ENCODE results near the gene SARNP. TPM values are rescaled to one million over a fixed set of nuclear protein-coding genes. Genes with fewer than 3 reads are reported as not detected.
A peak's percentile ranks its signal among the peaks of the same experiment; 100 is the strongest.

The SARNP gene
- total and polyA plus RNA-seq, 9 of the 15 experiments (the other 6 are each of a cell fraction or from before 2014, with no cell fraction given) = 70.1 to 400 (median 198) TPM

DNA sequence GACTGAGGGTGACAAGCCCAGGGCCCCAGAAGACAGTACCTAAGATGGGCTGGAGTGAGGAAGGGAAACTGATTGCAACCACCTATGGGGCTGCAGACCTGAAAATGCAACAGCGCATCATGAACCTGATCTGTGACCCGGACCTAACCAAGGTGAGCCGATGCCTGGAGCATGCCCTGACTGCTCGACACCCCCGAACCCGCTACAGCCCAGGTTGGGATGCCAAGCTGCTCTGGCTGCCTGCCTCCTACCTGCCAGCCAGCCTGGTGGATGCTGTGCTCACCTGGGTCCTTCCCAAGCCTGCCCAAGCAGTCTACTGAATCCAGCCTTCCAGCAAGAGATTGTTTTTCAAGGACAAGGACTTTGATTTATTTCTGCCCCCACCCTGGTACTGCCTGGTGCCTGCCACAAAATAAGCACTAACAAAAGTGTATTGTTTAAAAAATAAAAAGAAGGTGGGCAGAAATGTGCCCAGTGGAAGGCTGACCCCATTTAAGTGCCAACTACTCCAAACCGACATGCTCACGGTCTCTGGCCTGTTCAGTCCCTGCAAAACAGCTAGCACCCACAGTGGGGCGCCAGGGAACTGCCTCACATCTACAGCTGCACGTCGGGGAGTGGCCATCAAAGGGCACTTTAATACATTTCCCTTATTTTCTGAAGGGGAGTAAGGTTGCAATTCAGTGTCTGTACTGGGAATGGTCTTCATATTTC is 93.1 kb downstream of the SARNP start:
- 57% methylated on average over 11 of the region's 11 CpGs for WGBS (ENCODE audit: insufficient coverage, low coverage, missing lambda C conversion rate)
- no TSS peak for BruUV-seq (replicated peaks)
- POLR2A ChIA-PET = interaction anchor here (0.8 to 1.5 kb wide), 5 partner anchors 9 to 74 kb away, joined by 3 to 12 read pairs (median 4); partner anchors contain the start of gene BLOC1S1
- no peaks in the 10 kb centered on the region for H3K9me3 ChIP-seq (replicated peaks; ENCODE audit: control insufficient read depth, insufficient read depth, low read depth, low read length)
- H2AFZ ChIP-seq (ENCODE audit: low read depth, low read length) = no peak overlapping the region
- intact Hi-C loops (cut with micrococcal nuclease) = loop anchor here (1.0 kb wide), 1 partner anchor 13 kb away; no protein-coding TSS in a partner anchor
- CTCF ChIA-PET (ENCODE audit: low intra/inter-chr PET ratio) = interaction anchor here (3.1 kb wide), 1 partner anchor 13 kb away, joined by 20 read pairs; no protein-coding TSS in a partner anchor
- no peak overlapping the region for H3K4me2 ChIP-seq (ENCODE audit: insufficient read depth, low read length)
- ATAC-seq (peak; percentile 62), FAIRE-seq (peak; percentile 89), DNase-seq (ENCODE audit: extremely low read depth in 1 of 4, low spot score in 3 of 4) (peak; percentile 51 to 80 (median 62))
- H3K79me2 ChIP-seq (ENCODE audit: control insufficient read depth, insufficient read depth, low read length) = peaks cover 28% of the 10 kb centered on the region
- H3K27ac ChIP-seq (ENCODE audit: extremely low read depth, low read depth, low read length) = no peak overlapping the region
- no peaks in the 10 kb centered on the region for H3K9me1 ChIP-seq (ENCODE audit: control insufficient read depth, insufficient read depth, low read length)
- peaks cover 22% of the 10 kb centered on the region; the same call in 1 of the 2 replicates for H4K20me1 ChIP-seq (replicated peaks; ENCODE audit: control insufficient read depth, insufficient read depth, low read length)
- in situ Hi-C loops (cut with MboI) = no loop called here
- H3K36me3 ChIP-seq (ENCODE audit: control insufficient read depth, insufficient read depth, low read length) = peaks cover 42% of the 10 kb centered on the region
- 0 out of 4 replicates have a peak overlapping the region, but pooled peaks of 1 of the 2 experiments have one; percentile 47 for H3K9ac ChIP-seq (ENCODE audit: insufficient read depth in 1 of 2, low read depth in 2 of 2, low read length in 2 of 2)
- no peaks in the 10 kb centered on the region for H3K27me3 ChIP-seq (ENCODE audit: control insufficient read depth in 2 of 2, insufficient read depth in 2 of 2, low read length in 2 of 2)
- peaks cover 13 to 41% of the 10 kb centered on the region in 2 experiments; a peak in 4 of 5 replicates for H3K4me1 ChIP-seq (replicated peaks in 1 of 2; ENCODE audit: control insufficient read depth in 2 of 2, insufficient read depth in 2 of 2, low read length in 2 of 2)
- no peak overlapping the region for H3K4me3 ChIP-seq
- TF ChIP-seq, protein P1, sequence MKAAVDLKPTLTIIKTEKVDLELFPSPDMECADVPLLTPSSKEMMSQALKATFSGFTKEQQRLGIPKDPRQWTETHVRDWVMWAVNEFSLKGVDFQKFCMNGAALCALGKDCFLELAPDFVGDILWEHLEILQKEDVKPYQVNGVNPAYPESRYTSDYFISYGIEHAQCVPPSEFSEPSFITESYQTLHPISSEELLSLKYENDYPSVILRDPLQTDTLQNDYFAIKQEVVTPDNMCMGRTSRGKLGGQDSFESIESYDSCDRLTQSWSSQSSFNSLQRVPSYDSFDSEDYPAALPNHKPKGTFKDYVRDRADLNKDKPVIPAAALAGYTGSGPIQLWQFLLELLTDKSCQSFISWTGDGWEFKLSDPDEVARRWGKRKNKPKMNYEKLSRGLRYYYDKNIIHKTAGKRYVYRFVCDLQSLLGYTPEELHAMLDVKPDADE (conservative IDR thresholded peaks at IDR 0.05; ENCODE audit: control insufficient read depth, low read depth, low read length) = 0 out of 2 replicates have a peak, but pooled peaks have one; percentile 19
- peak; percentile 88 to 90 (median 89) for TF ChIP-seq CTCF (IDR thresholded peaks at IDR 0.05 in 2 of 3, conservative IDR thresholded peaks at IDR 0.05 in 1 of 3; ENCODE audit: insufficient read depth in 2 of 3, low read depth in 1 of 3, low read length in 3 of 3)
- 0 out of 2 replicates have a peak, but pooled peaks have one; percentile 6 for TF ChIP-seq ARID2 (IDR thresholded peaks at IDR 0.05)
- peak; percentile 63; the same call in 1 of the 2 replicates for TF ChIP-seq POLR2G (IDR thresholded peaks at IDR 0.05; ENCODE audit: low read depth, low read length)
- TF ChIP-seq, protein P2, sequence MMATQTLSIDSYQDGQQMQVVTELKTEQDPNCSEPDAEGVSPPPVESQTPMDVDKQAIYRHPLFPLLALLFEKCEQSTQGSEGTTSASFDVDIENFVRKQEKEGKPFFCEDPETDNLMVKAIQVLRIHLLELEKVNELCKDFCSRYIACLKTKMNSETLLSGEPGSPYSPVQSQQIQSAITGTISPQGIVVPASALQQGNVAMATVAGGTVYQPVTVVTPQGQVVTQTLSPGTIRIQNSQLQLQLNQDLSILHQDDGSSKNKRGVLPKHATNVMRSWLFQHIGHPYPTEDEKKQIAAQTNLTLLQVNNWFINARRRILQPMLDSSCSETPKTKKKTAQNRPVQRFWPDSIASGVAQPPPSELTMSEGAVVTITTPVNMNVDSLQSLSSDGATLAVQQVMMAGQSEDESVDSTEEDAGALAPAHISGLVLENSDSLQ (IDR thresholded peaks at IDR 0.05) = peak; percentile 41
- 0 out of 2 replicates have a peak, but pooled peaks have one; percentile 27 for TF ChIP-seq ZBED1 (IDR thresholded peaks at IDR 0.05)
- peak; percentile 67 for TF ChIP-seq POLR2A (conservative IDR thresholded peaks at IDR 0.05)
- peak; percentile 49; the same call in 1 of the 2 replicates for TF ChIP-seq SUPT5H (IDR thresholded peaks at IDR 0.05)
- TF ChIP-seq CHD4 (IDR thresholded peaks at IDR 0.05; ENCODE audit: insufficient read depth, insufficient replicate concordance, low read depth, low read length, poor library complexity, severe bottlenecking) = no peak
- TF ChIP-seq GTF3C2 (IDR thresholded peaks at IDR 0.05; ENCODE audit: borderline replicate concordance, extremely low read depth, insufficient read length) = no peak

Measured in K562 (cell line).